Measurements from ENCODE around the gene RASAL2.

The RASAL2 gene

DNA sequence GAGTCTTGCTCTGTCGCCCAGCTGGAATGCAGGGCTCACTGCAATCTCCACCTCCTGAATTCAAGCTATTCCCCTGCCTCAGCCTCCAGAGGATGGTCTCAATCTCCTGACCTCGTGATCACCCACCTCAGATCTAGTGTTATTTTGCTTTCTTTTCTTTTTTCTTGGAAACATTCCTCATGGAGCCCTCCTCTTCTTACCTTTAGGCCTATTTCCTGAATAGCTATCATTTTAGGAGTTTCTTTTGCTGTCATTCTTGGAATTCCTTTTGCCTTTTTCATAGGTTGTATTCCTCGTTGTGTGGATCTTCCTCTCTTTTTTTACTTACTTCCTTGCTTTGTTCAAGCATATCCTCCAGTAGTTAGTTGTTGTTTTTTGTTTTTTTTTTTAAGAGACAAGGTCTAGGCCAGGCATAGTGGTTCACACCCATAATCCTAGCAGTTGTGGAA lies 173.8 kb downstream of the RASAL2 start:
- TF ChIP-seq FOXP2 (optimal IDR thresholded peaks at IDR 0.05; ENCODE audit: control extremely low read depth, extremely low read length, insufficient read depth) (no peak), EZH2 (IDR thresholded peaks at IDR 0.05) (no peak), POLR2AphosphoS5 (IDR thresholded peaks at IDR 0.05; ENCODE audit: borderline replicate concordance, low read depth, low read length) (no peak)
- Histone ChIP-seq H3K9ac (ENCODE audit: insufficient read length) (no peak overlapping the region), H3K9me3 (ENCODE audit: low read depth, low read length) (no peaks in the 10 kb centered on the region), H3K27ac (no peak overlapping the region), H3K4me3 (no peak overlapping the region), H3K36me3 (ENCODE audit: insufficient read depth, low read length) (no peaks in the 10 kb centered on the region)
- DNase-seq (ENCODE audit: low read depth, low spot score): no peak

GRCh38 chr1:178271471-178271870 lies 177.6 kb downstream of the RASAL2 start:
- no peak for TF ChIP-seq EZH2 (IDR thresholded peaks at IDR 0.05)
- TF ChIP-seq POLR2AphosphoS5 (IDR thresholded peaks at IDR 0.05; ENCODE audit: borderline replicate concordance, low read depth, low read length): no peak
- no peaks in the 10 kb centered on the region for H3K9me3 ChIP-seq (ENCODE audit: low read depth, low read length)
- DNase-seq (ENCODE audit: low read depth, low spot score): no peak
- H3K9ac ChIP-seq (ENCODE audit: insufficient read length): no peak overlapping the region
- no peak overlapping the region for H3K27ac ChIP-seq
- no peak overlapping the region for H3K4me3 ChIP-seq
- no peaks in the 10 kb centered on the region for H3K36me3 ChIP-seq (ENCODE audit: insufficient read depth, low read length)

GRCh38 chr1:178273707-178274410 lies 180.0 kb downstream of the RASAL2 start:
- TF ChIP-seq FOXP2 (optimal IDR thresholded peaks at IDR 0.05; ENCODE audit: control extremely low read depth, extremely low read length, insufficient read depth): no peak
- TF ChIP-seq EZH2 (IDR thresholded peaks at IDR 0.05): no peak
- no peak for TF ChIP-seq POLR2AphosphoS5 (IDR thresholded peaks at IDR 0.05; ENCODE audit: borderline replicate concordance, low read depth, low read length)
- H3K36me3 ChIP-seq (ENCODE audit: insufficient read depth, low read length): no peaks in the 10 kb centered on the region
- DNase-seq (ENCODE audit: low read depth, low spot score): no peak
- no peaks in the 10 kb centered on the region for H3K9me3 ChIP-seq (ENCODE audit: low read depth, low read length)
- H3K9ac ChIP-seq (ENCODE audit: insufficient read length): no peak overlapping the region
- H3K4me3 ChIP-seq: no peak overlapping the region
- no peak overlapping the region for H3K27ac ChIP-seq

GRCh38 chr1:178275049-178275448 lies 181.1 kb downstream of the RASAL2 start:
- no peak overlapping the region for H3K9ac ChIP-seq (ENCODE audit: insufficient read length)
- H3K4me3 ChIP-seq: no peak overlapping the region
- H3K9me3 ChIP-seq (ENCODE audit: low read depth, low read length): no peaks in the 10 kb centered on the region
- DNase-seq (ENCODE audit: low read depth, low spot score): no peak
- H3K27ac ChIP-seq: no peak overlapping the region
- H3K36me3 ChIP-seq (ENCODE audit: insufficient read depth, low read length): no peaks in the 10 kb centered on the region
- TF ChIP-seq FOXP2 (optimal IDR thresholded peaks at IDR 0.05; ENCODE audit: control extremely low read depth, extremely low read length, insufficient read depth) (no peak), POLR2AphosphoS5 (IDR thresholded peaks at IDR 0.05; ENCODE audit: borderline replicate concordance, low read depth, low read length) (no peak), EZH2 (IDR thresholded peaks at IDR 0.05) (no peak)

GRCh38 chr1:178275553-178275952 lies 181.6 kb downstream of the RASAL2 start:
- DNase-seq (ENCODE audit: low read depth, low spot score): no peak
- Histone ChIP-seq H3K9me3 (ENCODE audit: low read depth, low read length) (no peaks in the 10 kb centered on the region), H3K4me3 (no peak overlapping the region), H3K36me3 (ENCODE audit: insufficient read depth, low read length) (no peaks in the 10 kb centered on the region), H3K9ac (ENCODE audit: insufficient read length) (no peak overlapping the region), H3K27ac (no peak overlapping the region)
- TF ChIP-seq FOXP2 (optimal IDR thresholded peaks at IDR 0.05; ENCODE audit: control extremely low read depth, extremely low read length, insufficient read depth) (no peak), EZH2 (IDR thresholded peaks at IDR 0.05) (no peak), POLR2AphosphoS5 (IDR thresholded peaks at IDR 0.05; ENCODE audit: borderline replicate concordance, low read depth, low read length) (no peak)

- no peaks in the 10 kb centered on the region for H3K36me3 ChIP-seq (ENCODE audit: insufficient read depth, low read length)
- no peak for DNase-seq (ENCODE audit: low read depth, low spot score)
- H3K4me3 ChIP-seq: no peak overlapping the region
- no peaks in the 10 kb centered on the region for H3K9me3 ChIP-seq (ENCODE audit: low read depth, low read length)
- TF ChIP-seq EZH2 (IDR thresholded peaks at IDR 0.05) (no peak), FOXP2 (optimal IDR thresholded peaks at IDR 0.05; ENCODE audit: control extremely low read depth, extremely low read length, insufficient read depth) (no peak), POLR2AphosphoS5 (IDR thresholded peaks at IDR 0.05; ENCODE audit: borderline replicate concordance, low read depth, low read length) (no peak)
- H3K27ac ChIP-seq: no peak overlapping the region
- H3K9ac ChIP-seq (ENCODE audit: insufficient read length): no peak overlapping the region
These were observed 184.1 kb downstream of the RASAL2 start for GRCh38 chr1:178277793-178278530.

DNA sequence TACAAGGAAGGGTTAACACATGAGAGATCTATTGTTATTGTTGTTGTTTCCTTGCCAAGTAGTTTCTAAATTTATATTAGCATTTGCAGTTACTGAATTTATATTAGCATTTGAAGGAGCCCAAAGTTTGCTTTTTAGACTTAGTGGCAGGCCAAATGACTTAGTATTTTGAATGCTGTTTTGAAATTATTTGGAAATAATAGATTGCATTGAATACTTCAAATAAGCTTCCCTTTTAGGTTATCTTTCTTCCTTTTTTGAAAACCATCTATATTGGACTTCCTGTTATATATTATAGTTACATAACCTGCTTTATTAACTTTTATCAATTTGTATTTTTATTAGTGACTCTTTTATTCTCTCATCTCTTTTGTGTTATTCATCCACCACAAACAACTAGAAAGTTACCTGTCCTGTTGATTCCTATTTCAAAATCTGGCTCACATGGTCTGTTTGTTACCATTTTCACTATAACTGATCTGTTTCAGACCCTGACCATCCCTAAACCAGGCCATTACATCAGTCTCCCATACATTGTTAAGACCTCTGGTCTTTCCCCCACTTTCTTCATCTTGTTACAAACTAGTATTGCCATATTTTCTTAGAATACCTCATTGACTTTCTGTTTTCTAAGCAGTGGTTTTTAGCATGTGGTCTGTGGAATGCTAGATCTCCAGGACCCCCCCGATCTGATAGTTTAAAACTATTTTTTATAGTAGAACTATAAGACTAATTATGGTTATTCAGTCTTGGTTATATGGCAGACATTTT lies 185.2 kb downstream of the RASAL2 start:
- Histone ChIP-seq H3K4me3 (no peak overlapping the region), H3K9ac (ENCODE audit: insufficient read length) (no peak overlapping the region), H3K9me3 (ENCODE audit: low read depth, low read length) (no peaks in the 10 kb centered on the region), H3K27ac (no peak overlapping the region), H3K36me3 (ENCODE audit: insufficient read depth, low read length) (no peaks in the 10 kb centered on the region)
- TF ChIP-seq POLR2AphosphoS5 (IDR thresholded peaks at IDR 0.05; ENCODE audit: borderline replicate concordance, low read depth, low read length): no peak
- no peak for TF ChIP-seq FOXP2 (optimal IDR thresholded peaks at IDR 0.05; ENCODE audit: control extremely low read depth, extremely low read length, insufficient read depth)
- TF ChIP-seq EZH2 (IDR thresholded peaks at IDR 0.05): no peak
- DNase-seq (ENCODE audit: low read depth, low spot score): no peak

GRCh38 chr1:178282949-178283367 lies 189.1 kb downstream of the RASAL2 start:
- H3K36me3 ChIP-seq (ENCODE audit: insufficient read depth, low read length): no peaks in the 10 kb centered on the region
- no peak overlapping the region for H3K27ac ChIP-seq
- no peak for DNase-seq (ENCODE audit: low read depth, low spot score)
- H3K9ac ChIP-seq (ENCODE audit: insufficient read length): no peak overlapping the region
- H3K9me3 ChIP-seq (ENCODE audit: low read depth, low read length): no peaks in the 10 kb centered on the region
- H3K4me3 ChIP-seq: no peak overlapping the region
- TF ChIP-seq POLR2AphosphoS5 (IDR thresholded peaks at IDR 0.05; ENCODE audit: borderline replicate concordance, low read depth, low read length): no peak
- TF ChIP-seq EZH2 (IDR thresholded peaks at IDR 0.05): no peak
- no peak for TF ChIP-seq FOXP2 (optimal IDR thresholded peaks at IDR 0.05; ENCODE audit: control extremely low read depth, extremely low read length, insufficient read depth)
